Heart left ventricle (tissue), 16 donors: ENCODE results near the gene NOS1AP. TPM values are rescaled to one million over a fixed set of nuclear protein-coding genes. Genes with fewer than 3 reads are reported as not detected.

Experiments
- ATAC-seq, 4 donors: fragments of 200-7000 bp; cut with Tn5 transposase; one replicate each; pipeline ENCODE4 v1.9.1; 2020 to 2022; ENCODE audit warnings: moderate library complexity in 4 of 4, mild to moderate bottlenecking in 3 of 4, moderate number of reproducible peaks in 1 of 4
- DNase-seq, 5 donors: peaks; one replicate each; pipeline ENCODE4 v3.0.0-alpha.2; 2020
- H3K27ac ChIP-seq, 12 donors: fragments of 200-600 bp; sonication (generic) in 4 of 12; one replicate each; pipeline versions ENCODE4 v1.5.0 to v1.8.0; 2016 to 2022; ENCODE audit warnings: mild to moderate bottlenecking in 2 of 12
- H3K27me3 ChIP-seq, 9 donors: fragments of 200-600 bp; sonication (generic) in 2 of 9; one replicate each; pipeline versions ENCODE4 v1.5.1 to v1.8.0; 2016 to 2022; ENCODE audit warnings: mild to moderate bottlenecking in 3 of 9
- H3K36me3 ChIP-seq, 9 donors: fragments of 200-600 bp; sonication (generic) in 2 of 9; one replicate each; pipeline versions ENCODE4 v1.5.0 to v1.8.0; 2018 to 2022; ENCODE audit warnings: mild to moderate bottlenecking in 2 of 9
- H3K4me1 ChIP-seq, 12 donors: fragments of 200-600 bp; sonication (generic) in 4 of 12; one replicate each; pipeline versions ENCODE4 v1.5.0 to v1.8.0; 2016 to 2022; ENCODE audit warnings: mild to moderate bottlenecking in 3 of 12
- H3K4me3 ChIP-seq, 12 donors: fragments of 200-600 bp; sonication (generic) in 4 of 12; one replicate each; pipeline versions ENCODE4 v1.5.0 to v1.8.0; 2017 to 2022; ENCODE audit warnings: mild to moderate bottlenecking in 9 of 12, moderate library complexity in 4 of 12
- H3K9me3 ChIP-seq, 12 donors: fragments of 200-600 bp; sonication (generic) in 4 of 12; one replicate each; pipeline versions ENCODE4 v1.5.0 to v1.8.0; 2016 to 2022; ENCODE audit warnings: mild to moderate bottlenecking in 1 of 12
- CTCF ChIP-seq, 12 donors: fragments of 200-600 bp; sonication (generic) in 4 of 12; IDR thresholded peaks; one replicate each; pipeline versions ENCODE4 v1.5.0 to v1.8.0; 2018 to 2022; ENCODE audit warnings: antibody characterized with exemption in 12 of 12, mild to moderate bottlenecking in 5 of 12
- POLR2A ChIP-seq, 2 donors: fragments of 450-650 bp; IDR thresholded peaks; one replicate each; pipeline ENCODE4 v1.6.1; 2017; ENCODE audit warnings: antibody characterized with exemption in 2 of 2, mild to moderate bottlenecking in 2 of 2, moderate library complexity in 2 of 2
- WGBS, 4 donors: extraction: QIAGEN DNeasy Blood & Tissue Kit in 2 of 4; methylation state at CpG; one replicate each; pipeline versions ENCODE4 v1.1.5 to v1.1.7; 2013 to 2018; 5-methylcytosine and 5-hydroxymethylcytosine counted together
- intact Hi-C, 10 donors: fragments of 100-400 bp; cut with DNase I; formaldehyde crosslinking; loops; one replicate each; pipeline versions ENCODE4 v1.11.1 to v1.14.2; 2022
- polyA plus RNA-seq, 2 donors: library from polyadenylated mRNA; stranded (reverse); fragments of 200-250 nt; gene quantifications; one replicate each; pipeline ENCODE4 v1.2.3, GENCODE V29; 2013
- total RNA-seq, 9 donors: library from RNA; depleted of rRNA in 2 of 9; stranded (reverse); fragments of >200 nt in 2 of 9; fragmentation: NEBNext Ultra II Directional in 3 of 9; extraction: Animal tissue kit (Norgen Biotek cat#: 25700) in 3 of 9; gene quantifications; one replicate each; pipeline versions ENCODE4 v1.1.0 to v1.2.4, GENCODE V29; 2016 to 2023
- donor health status: ischemic (EF 13 %, LVEDD 7.1; RV severe dilation, severe dysfunction).
- donor health status: healthy with polysubstance abuse.
- donor health status: DM: no; HTN: yes; CAD: no.
- donor health status: DM: no; HTN: no; CAD: no.
- donor health status: ischemic (EF 25% LVEDD 6.9; RV normal size, moderate dysfunction).
- donor health status: ischemic (EF 25% LVEDD 5.7; RV mildly dilated, moderate dysfunction).
- donor health status: healthy.
- donor health status: DM: yes; HTN: yes; CAD: no.
- donor health status: ischemic (EF 35%, LVEDD 5.7; RV mildly dilated, moderate dysfunction).
- donor health status: nonischemic (EF 11% LVEDD 7.7; RV severe dilation, severe dysfunction).
- donor health status: DM: yes; HTN: yes; CAD: no.
- donor health status: PGD.
- donor health status: ischemic (EF 29% LVEDD 5.4; RV normal size, mild dysfunction).
- donor health status: nonischemic (EF 23%, LVEDD 6.1; RV moderate dilation, normal function).

NOS1AP gene
- total and polyA plus RNA-seq, 11 donors: 1.1 to 6.4 (median 4.3) TPM

- Histone ChIP-seq H3K9me3 (no peaks in the 10 kb centered on the region), H3K4me3 (no peak overlapping the region), H3K27me3 (no peaks in the 10 kb centered on the region), H3K27ac (no peak overlapping the region), H3K4me1 (peaks cover 0 to 62% (median 16%) of the 10 kb centered on the region in 12 donors), H3K36me3 (no peaks in the 10 kb centered on the region)
- peak in 2 of 4 donors; percentile 45 to 50 for ATAC-seq
- intact Hi-C loops: no loop called here
- 55 to 74% (median 61%) methylated on average over 4 of the region's 4 CpGs for WGBS, 4 donors
- DNase-seq: no peak
- TF ChIP-seq CTCF (IDR thresholded peaks at IDR 0.05) (no peak), POLR2A (IDR thresholded peaks at IDR 0.05) (no peak)
These were observed 67.3 kb downstream of the NOS1AP start for GRCh38 chr1:162136760-162137159.

GRCh38 chr1:162137179-162137960 lies 67.9 kb downstream of the NOS1AP start:
- 75 to 85% (median 79%) methylated on average over 8 of the region's 8 CpGs for WGBS, 4 donors
- Histone ChIP-seq H3K27ac (no peak overlapping the region), H3K36me3 (no peaks in the 10 kb centered on the region), H3K4me1 (peaks cover 0 to 56% (median 16%) of the 10 kb centered on the region in 12 donors), H3K4me3 (no peak overlapping the region), H3K27me3 (no peaks in the 10 kb centered on the region), H3K9me3 (no peaks in the 10 kb centered on the region)
- TF ChIP-seq CTCF (IDR thresholded peaks at IDR 0.05) (no peak), POLR2A (IDR thresholded peaks at IDR 0.05) (no peak)
- intact Hi-C loops: no loop called here
- ATAC-seq (no peak), DNase-seq (no peak)

GRCh38 chr1:162138112-162138511 lies 68.6 kb downstream of the NOS1AP start:
- no peaks in the 10 kb centered on the region for H3K9me3 ChIP-seq
- TF ChIP-seq POLR2A (IDR thresholded peaks at IDR 0.05) (no peak), CTCF (IDR thresholded peaks at IDR 0.05) (no peak)
- no peak overlapping the region for H3K27ac ChIP-seq
- H3K27me3 ChIP-seq: no peaks in the 10 kb centered on the region
- intact Hi-C loops: no loop called here
- DNase-seq: no peak
- H3K36me3 ChIP-seq: no peaks in the 10 kb centered on the region
- no peak overlapping the region for H3K4me3 ChIP-seq
- ATAC-seq: no peak
- peaks cover 0 to 49% (median 13%) of the 10 kb centered on the region in 12 donors for H3K4me1 ChIP-seq
- WGBS, 4 donors: 90 to 95% (median 92%) methylated on average over 2 of the region's 2 CpGs

GRCh38 chr1:162138599-162139181 lies 69.2 kb downstream of the NOS1AP start:
- no peak overlapping the region for H3K27ac ChIP-seq
- DNase-seq (no peak), ATAC-seq (no peak)
- H3K36me3 ChIP-seq: no peaks in the 10 kb centered on the region
- H3K9me3 ChIP-seq: no peaks in the 10 kb centered on the region
- WGBS, 4 donors: 14 to 69% (median 31%) methylated on average over 4 of the region's 4 CpGs
- intact Hi-C loops: no loop called here
- peaks cover 0 to 44% (median 11%) of the 10 kb centered on the region in 12 donors for H3K4me1 ChIP-seq
- TF ChIP-seq POLR2A (IDR thresholded peaks at IDR 0.05): no peak
- H3K27me3 ChIP-seq: no peaks in the 10 kb centered on the region
- no peak overlapping the region for H3K4me3 ChIP-seq
